ENCODE results near the gene ARPC3.

- TF ChIP-seq YY1 (IDR thresholded peaks at IDR 0.05; ENCODE audit: insufficient read depth, insufficient read length): no peak
- no peak for TF ChIP-seq ZNF274 (IDR thresholded peaks at IDR 0.05; ENCODE audit: low read depth, low read length)
- no peak for TF ChIP-seq SUZ12 (IDR thresholded peaks at IDR 0.05; ENCODE audit: extremely low read depth, insufficient read depth, insufficient read length)
Measured at GRCh38 chr12:110451263-110451662, 1.1 kb upstream of the ARPC3 start.

Data from NT2/D1 (cell line).